GM18498 (cell line): ENCODE measurements around the gene FKBP5.

Source experiments
- ATAC-seq: cut with Tn5 transposase; IDR thresholded peaks from one replicate; pipeline ENCODE4 v1.9.1; 2021; ENCODE audit warnings: mild to moderate bottlenecking, moderate library complexity; ENCODE audit not compliant: unreplicated experiment

Gene FKBP5

GRCh38 chr6:35665573-35665972 is 23.1 kb downstream of the FKBP5 start:
- ATAC-seq: no peak

GRCh38 chr6:35664945-35665344 is 23.8 kb downstream of the FKBP5 start:
- no peak for ATAC-seq

- ATAC-seq: no peak
These were observed 25.1 kb downstream of the FKBP5 start for GRCh38 chr6:35663447-35664235.

- ATAC-seq: no peak
These were observed 25.7 kb downstream of the FKBP5 start for GRCh38 chr6:35662999-35663398.

- ATAC-seq: no peak
These were observed 33.8 kb downstream of the FKBP5 start for GRCh38 chr6:35654883-35655282.

- ATAC-seq: no peak
These were observed 37.5 kb downstream of the FKBP5 start for GRCh38 chr6:35651244-35651643.

- ATAC-seq: no peak
These were observed 38.7 kb downstream of the FKBP5 start for GRCh38 chr6:35650015-35650414.

GRCh38 chr6:35648203-35648602 is 40.5 kb downstream of the FKBP5 start:
- ATAC-seq: no peak

- ATAC-seq: no peak
These were observed 41.3 kb downstream of the FKBP5 start for GRCh38 chr6:35647400-35647799.

GRCh38 chr6:35643162-35643535 is 45.6 kb downstream of the FKBP5 start:
- no peak for ATAC-seq

- ATAC-seq: no peak
These were observed 46.1 kb downstream of the FKBP5 start for GRCh38 chr6:35642471-35643161.

- ATAC-seq: no peak
These were observed 48.6 kb downstream of the FKBP5 start for GRCh38 chr6:35640017-35640664.

GRCh38 chr6:35638679-35639078 is 50.0 kb downstream of the FKBP5 start:
- no peak for ATAC-seq

- ATAC-seq: no peak
These were observed 50.8 kb downstream of the FKBP5 start for GRCh38 chr6:35637911-35638310.

- no peak for ATAC-seq
These were observed 52.8 kb downstream of the FKBP5 start for GRCh38 chr6:35635601-35636597.

- no peak for ATAC-seq
These were observed 54.4 kb downstream of the FKBP5 start for GRCh38 chr6:35634316-35634715.

- no peak for ATAC-seq
These were observed 55.1 kb downstream of the FKBP5 start for GRCh38 chr6:35633579-35634089.

- no peak for ATAC-seq
These were observed 58.8 kb downstream of the FKBP5 start for GRCh38 chr6:35629876-35630378.

- ATAC-seq: no peak
These were observed 62.3 kb downstream of the FKBP5 start for GRCh38 chr6:35626401-35626800.

GRCh38 chr6:35624341-35625070 is 64.2 kb downstream of the FKBP5 start:
- no peak for ATAC-seq
